ENCODE measurements around the gene B2M. TPM values are rescaled to one million over a fixed set of nuclear protein-coding genes. Genes with fewer than 3 reads are reported as not detected.

B2M gene
- total RNA-seq, 1 donor from 2014 or later = 2,630 TPM

- peaks cover 31% of the 10 kb centered on the region for H3K4me1 ChIP-seq
- TF ChIP-seq CTCF (IDR thresholded peaks at IDR 0.05) = no peak
- no peak for TF ChIP-seq POLR2A (IDR thresholded peaks at IDR 0.05)
- TF ChIP-seq POLR2AphosphoS5 (IDR thresholded peaks at IDR 0.05; ENCODE audit: insufficient read depth in 1 of 2, low read depth in 1 of 2) = no peak
- peaks cover 0 to 43% of the 10 kb centered on the region in 2 donors for H3K36me3 ChIP-seq
- H3K9me3 ChIP-seq = no peaks in the 10 kb centered on the region
- no peaks in the 10 kb centered on the region for H3K27me3 ChIP-seq
- no peak for DNase-seq (ENCODE audit: extremely low spot score in 2 of 2)
- intact Hi-C loops (cut with DNase I) = no loop called here
- no peak overlapping the region for H3K4me3 ChIP-seq
- H3K27ac ChIP-seq = no peak overlapping the region
These were observed 4.5 kb downstream of the B2M start for GRCh38 chr15:44715797-44716334.

GRCh38 chr15:44716983-44717602, 5.8 kb downstream of the B2M start:
- H3K4me1 ChIP-seq = peaks cover 31% of the 10 kb centered on the region
- no peak for DNase-seq (ENCODE audit: extremely low spot score in 2 of 2)
- no peak overlapping the region for H3K4me3 ChIP-seq
- H3K27me3 ChIP-seq = no peaks in the 10 kb centered on the region
- peaks cover 0 to 43% of the 10 kb centered on the region in 2 donors for H3K36me3 ChIP-seq
- no peaks in the 10 kb centered on the region for H3K9me3 ChIP-seq
- no peak overlapping the region for H3K27ac ChIP-seq
- intact Hi-C loops (cut with DNase I) = no loop called here
- TF ChIP-seq POLR2AphosphoS5 (IDR thresholded peaks at IDR 0.05; ENCODE audit: insufficient read depth in 1 of 2, low read depth in 1 of 2) (no peak), POLR2A (IDR thresholded peaks at IDR 0.05) (no peak), CTCF (IDR thresholded peaks at IDR 0.05) (no peak)

- no peak overlapping the region for H3K27ac ChIP-seq
- no peaks in the 10 kb centered on the region for H3K9me3 ChIP-seq
- peaks cover 0 to 43% of the 10 kb centered on the region in 2 donors for H3K36me3 ChIP-seq
- peaks cover 27% of the 10 kb centered on the region for H3K4me1 ChIP-seq
- no peak for DNase-seq (ENCODE audit: extremely low spot score in 2 of 2)
- no peaks in the 10 kb centered on the region for H3K27me3 ChIP-seq
- TF ChIP-seq POLR2AphosphoS5 (IDR thresholded peaks at IDR 0.05; ENCODE audit: insufficient read depth in 1 of 2, low read depth in 1 of 2) = no peak
- no peak for TF ChIP-seq CTCF (IDR thresholded peaks at IDR 0.05)
- TF ChIP-seq POLR2A (IDR thresholded peaks at IDR 0.05) = no peak
- H3K4me3 ChIP-seq = no peak overlapping the region
- intact Hi-C loops (cut with DNase I) = no loop called here
These were observed 7.0 kb downstream of the B2M start for GRCh38 chr15:44718180-44718926.

- no peak overlapping the region for H3K27ac ChIP-seq
- DNase-seq (ENCODE audit: extremely low spot score in 2 of 2) = no peak
- TF ChIP-seq POLR2AphosphoS5 (IDR thresholded peaks at IDR 0.05; ENCODE audit: insufficient read depth in 1 of 2, low read depth in 1 of 2) = no peak
- no peak for TF ChIP-seq POLR2A (IDR thresholded peaks at IDR 0.05)
- no peak for TF ChIP-seq CTCF (IDR thresholded peaks at IDR 0.05)
These were observed 7.6 kb downstream of the B2M start for GRCh38 chr15:44718927-44719292.

More at GRCh38 chr15:44718927-44719292, 7.6 kb downstream of the B2M start:
- Histone ChIP-seq H3K4me3 (no peak overlapping the region), H3K27me3 (no peaks in the 10 kb centered on the region), H3K36me3 (peaks cover 0 to 43% of the 10 kb centered on the region in 2 donors), H3K9me3 (no peaks in the 10 kb centered on the region), H3K4me1 (peaks cover 22% of the 10 kb centered on the region)
- intact Hi-C loops (cut with DNase I) = no loop called here

Measured in vagina (tissue), 2 donors.